GM19468 (cell line): Measurements from ENCODE around the gene FBXO7.

ENCODE experiments used
- ATAC-seq: cut with Tn5 transposase; IDR thresholded peaks from one replicate; pipeline ENCODE4 v1.9.1; 2021; ENCODE audit warnings: mild to moderate bottlenecking, moderate library complexity, moderate number of reproducible peaks; ENCODE audit not compliant: unreplicated experiment; ENCODE audit errors: extremely low read depth

Gene FBXO7

GRCh38 chr22:32548039-32548438 lies 73.4 kb downstream of the FBXO7 start:
- no peak for ATAC-seq
